ENCODE measurements around the gene EGFLAM. TPM values are rescaled to one million over a fixed set of nuclear protein-coding genes. Genes with fewer than 3 reads are reported as not detected.

The EGFLAM gene
- total and polyA plus RNA-seq, 2 experiments from 2014 or later = 0.24 to 1.9 TPM

DNA sequence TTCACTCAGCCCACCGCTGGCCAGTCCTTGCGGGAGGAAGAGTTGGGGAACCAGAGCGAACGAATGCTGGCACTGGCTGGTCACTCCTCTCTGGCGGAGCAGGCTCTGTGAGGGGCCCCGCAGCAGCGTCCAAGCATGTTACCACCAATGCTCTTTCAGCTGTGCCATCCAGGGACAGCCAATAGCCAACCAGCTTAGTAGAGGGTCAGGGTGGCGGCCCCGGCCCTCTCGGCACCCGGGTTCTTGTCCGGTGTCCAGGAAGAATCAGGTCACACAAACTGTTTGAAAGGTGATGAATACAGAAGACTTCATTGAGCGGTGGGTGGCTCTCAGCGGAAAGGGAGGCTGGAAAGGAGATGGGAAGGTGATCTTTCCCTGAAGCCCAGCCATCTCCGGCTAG, 135.3 kb downstream of the EGFLAM start (continued):
- no peak for TF ChIP-seq ZNF462 (CRISPR knock-in tag; IDR thresholded peaks at IDR 0.05)

- Histone ChIP-seq H3K4me1 (ENCODE audit: insufficient read depth) (no peaks in the 10 kb centered on the region), H2AFZ (no peak overlapping the region), H3K9me2 (ENCODE audit: insufficient read depth) (peaks cover 2% of the 10 kb centered on the region), H3K4me3 (no peak overlapping the region), H3K36me3 (ENCODE audit: insufficient read depth) (no peaks in the 10 kb centered on the region), H3K27me3 (ENCODE audit: insufficient read depth) (no peaks in the 10 kb centered on the region), H4K20me1 (replicated peaks; ENCODE audit: insufficient read depth) (no peaks in the 10 kb centered on the region), H3K4me2 (no peak overlapping the region), H3K27ac (ENCODE audit: low read depth) (no peak overlapping the region), H3K79me2 (replicated peaks; ENCODE audit: insufficient read depth) (no peaks in the 10 kb centered on the region), H3F3A (replicated peaks; ENCODE audit: low read depth) (no peaks in the 10 kb centered on the region)
- TF ChIP-seq STAT1 (IDR thresholded peaks at IDR 0.05; ENCODE audit: unreplicated experiment) (no peak), ZNF462 (CRISPR knock-in tag; IDR thresholded peaks at IDR 0.05) (peak; percentile 41; the same call in 1 of the 2 replicates)
- peaks cover 2% of the 10 kb centered on the region; the same call in 1 of the 3 replicates for H3K9me3 Mint-ChIP-seq
- peaks cover 4% of the 10 kb centered on the region for H3K27me3 Mint-ChIP-seq (ENCODE audit: insufficient read depth, low read depth, poor library complexity)
- peaks cover 8% of the 10 kb centered on the region; the same call in 2 of the 3 replicates for H3K4me1 Mint-ChIP-seq
- DNase-seq (ENCODE audit: low spot score) = no peak
- H3K36me3 Mint-ChIP-seq (ENCODE audit: low read depth) = no peaks in the 10 kb centered on the region
- peak; percentile 62 for ATAC-seq
- no peak overlapping the region for H3K4me3 Mint-ChIP-seq
- no peak overlapping the region for H3K27ac Mint-ChIP-seq
Measured at GRCh38 chr5:38396766-38397165, 138.4 kb downstream of the EGFLAM start.

Measured in GM23338 (cell line).